ENCODE data around the gene CAPN9.

CAPN9 gene

GRCh38 chr1:230788561-230789275, 41.5 kb downstream of the CAPN9 start:
- H3K4me3 ChIP-seq (ENCODE audit: low read depth, low read length) = no peak overlapping the region
- DNase-seq (ENCODE audit: low read depth) = no peak

GRCh38 chr1:230790026-230790425, 42.8 kb downstream of the CAPN9 start:
- no peak for DNase-seq (ENCODE audit: low read depth)
- H3K4me3 ChIP-seq (ENCODE audit: low read depth, low read length) = no peak overlapping the region

GRCh38 chr1:230791986-230792564, 44.9 kb downstream of the CAPN9 start:
- DNase-seq (ENCODE audit: low read depth) = no peak
- H3K4me3 ChIP-seq (ENCODE audit: low read depth, low read length) = no peak overlapping the region

GRCh38 chr1:230792691-230793462, 45.7 kb downstream of the CAPN9 start:
- DNase-seq (ENCODE audit: low read depth) = no peak
- no peak overlapping the region for H3K4me3 ChIP-seq (ENCODE audit: low read depth, low read length)

- no peak for DNase-seq (ENCODE audit: low read depth)
Measured at GRCh38 chr1:230793463-230793745, 46.2 kb downstream of the CAPN9 start.

GRCh38 chr1:230794431-230794830, 47.2 kb downstream of the CAPN9 start:
- no peak overlapping the region for H3K4me3 ChIP-seq (ENCODE audit: low read depth, low read length)
- no peak for DNase-seq (ENCODE audit: low read depth)

More at GRCh38 chr1:230793463-230793745, 46.2 kb downstream of the CAPN9 start:
- no peak overlapping the region for H3K4me3 ChIP-seq (ENCODE audit: low read depth, low read length)

- no peak for DNase-seq (ENCODE audit: low read depth)
- no peak overlapping the region for H3K4me3 ChIP-seq (ENCODE audit: low read depth, low read length)
Measured at GRCh38 chr1:230794871-230795605, 47.9 kb downstream of the CAPN9 start.

- no peak overlapping the region for H3K4me3 ChIP-seq (ENCODE audit: low read depth, low read length)
- DNase-seq (ENCODE audit: low read depth) = no peak
Measured at GRCh38 chr1:230796626-230797025, 49.4 kb downstream of the CAPN9 start.

- H3K4me3 ChIP-seq (ENCODE audit: low read depth, low read length) = no peak overlapping the region
- DNase-seq (ENCODE audit: low read depth) = no peak
Measured at GRCh38 chr1:230797376-230797920, 50.3 kb downstream of the CAPN9 start.

- no peak overlapping the region for H3K4me3 ChIP-seq (ENCODE audit: low read depth, low read length)
- peak; percentile 43 for DNase-seq (ENCODE audit: low read depth)
Measured at GRCh38 chr1:230797942-230798365, 50.8 kb downstream of the CAPN9 start.

GRCh38 chr1:230798491-230798890, 51.3 kb downstream of the CAPN9 start:
- no peak for DNase-seq (ENCODE audit: low read depth)
- H3K4me3 ChIP-seq (ENCODE audit: low read depth, low read length) = no peak overlapping the region

GRCh38 chr1:230800891-230801840, 54.0 kb downstream of the CAPN9 start:
- DNase-seq (ENCODE audit: low read depth) = no peak
- no peak overlapping the region for H3K4me3 ChIP-seq (ENCODE audit: low read depth, low read length)

- DNase-seq (ENCODE audit: low read depth) = no peak
- no peak overlapping the region for H3K4me3 ChIP-seq (ENCODE audit: low read depth, low read length)
Measured at GRCh38 chr1:230804396-230804795, 57.2 kb downstream of the CAPN9 start.

- no peak for DNase-seq (ENCODE audit: low read depth)
- H3K4me3 ChIP-seq (ENCODE audit: low read depth, low read length) = no peak overlapping the region
Measured at GRCh38 chr1:230806552-230806951, 59.4 kb downstream of the CAPN9 start.

GRCh38 chr1:230807029-230807428, 59.8 kb downstream of the CAPN9 start:
- DNase-seq (ENCODE audit: low read depth) = no peak
- no peak overlapping the region for H3K4me3 ChIP-seq (ENCODE audit: low read depth, low read length)

- H3K4me3 ChIP-seq (ENCODE audit: low read depth, low read length) = no peak overlapping the region
- DNase-seq (ENCODE audit: low read depth) = no peak
Measured at GRCh38 chr1:230807561-230808280, 60.5 kb downstream of the CAPN9 start.

GRCh38 chr1:230808281-230808872, 61.2 kb downstream of the CAPN9 start:
- DNase-seq (ENCODE audit: low read depth) = no peak
- H3K4me3 ChIP-seq (ENCODE audit: low read depth, low read length) = no peak overlapping the region

Measured in skeletal muscle cell (primary cell).